GM19239 (cell line): ENCODE results near the gene CENPN.

Experiments
- DNase-seq: peaks from one replicate; pipeline ENCODE4 v3.0.0; 2011; ENCODE audit warnings: low spot score; ENCODE audit not compliant: insufficient read length
- FAIRE-seq: peaks from 2 replicates; lab custom pipeline; 2011; peaks lifted over from hg19 to GRCh38; lab: Jason Lieb, UNC

CENPN gene

DNA sequence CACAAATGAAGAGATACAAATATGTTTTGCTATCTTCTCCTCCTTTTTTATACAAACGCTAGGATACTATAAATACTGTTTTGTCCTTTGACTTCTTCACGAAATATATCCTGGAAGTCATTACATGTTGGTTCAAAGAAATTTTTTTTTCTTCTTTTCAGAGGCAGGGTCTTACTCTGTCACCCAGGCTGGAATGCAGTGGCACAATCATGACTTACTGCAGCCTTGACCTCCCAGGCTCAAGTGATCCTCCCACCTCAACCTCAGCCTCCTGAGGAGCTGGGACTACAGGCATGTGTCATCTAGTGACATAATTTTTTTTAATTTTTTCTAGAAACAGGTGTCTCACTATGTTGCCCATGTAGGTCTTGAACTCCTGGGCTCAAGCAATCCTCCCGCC lies 16.4 kb upstream of the CENPN start:
- no peak for DNase-seq
- no peak for FAIRE-seq

DNA sequence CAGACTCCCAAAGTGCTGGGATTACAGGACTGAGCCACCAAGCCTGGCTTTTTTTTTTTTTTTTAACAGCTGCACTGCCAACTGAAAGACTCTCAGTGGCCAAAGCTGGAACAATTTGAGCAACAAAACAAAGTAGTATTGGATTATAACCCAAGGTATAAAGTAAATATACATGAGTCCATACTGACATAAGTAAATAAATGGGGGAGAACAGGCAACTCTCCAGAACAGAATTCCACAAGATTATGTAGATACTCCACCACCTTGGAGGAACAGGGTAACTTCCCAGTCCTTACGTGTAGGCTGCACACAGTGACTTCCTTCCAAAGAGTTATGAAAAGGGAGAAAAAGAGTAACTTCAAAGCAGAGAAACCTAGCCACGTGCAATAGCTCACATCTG lies 16.0 kb upstream of the CENPN start:
- DNase-seq, result no peak
- no peak for FAIRE-seq

- DNase-seq (no peak), FAIRE-seq (no peak)
Observed at GRCh38 chr16:80991792-80992430, 15.1 kb upstream of the CENPN start.

- FAIRE-seq (no peak), DNase-seq (no peak)
Observed at GRCh38 chr16:80992676-80993293, 14.2 kb upstream of the CENPN start.

- DNase-seq, result no peak
- FAIRE-seq, result no peak
Observed at GRCh38 chr16:80993307-80993706, 13.7 kb upstream of the CENPN start.

GRCh38 chr16:80993834-80994233 lies 13.2 kb upstream of the CENPN start:
- FAIRE-seq (no peak), DNase-seq (no peak)

- DNase-seq (no peak), FAIRE-seq (no peak)
Observed at GRCh38 chr16:80994451-80994850, 12.6 kb upstream of the CENPN start.

DNA sequence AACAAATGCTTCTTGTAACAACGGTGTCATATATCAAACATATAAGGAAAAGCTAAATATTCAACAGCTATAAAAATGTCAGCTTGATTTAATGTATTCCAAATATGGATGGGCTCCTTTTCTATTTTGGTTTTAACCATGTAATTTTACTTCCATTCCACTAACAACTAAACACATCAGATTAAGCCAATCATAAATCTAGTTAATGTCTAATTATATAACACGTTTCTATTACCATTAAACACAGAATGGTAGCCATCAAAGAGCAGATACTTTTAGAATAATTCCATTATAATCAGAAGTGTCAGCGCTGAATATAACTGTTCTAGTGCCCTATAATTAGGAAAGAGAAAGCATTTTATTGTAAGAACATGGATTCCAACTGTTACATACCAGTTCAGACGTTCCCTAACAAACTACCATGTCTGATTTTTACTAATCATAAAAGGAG lies 10.3 kb upstream of the CENPN start:
- FAIRE-seq (peak; percentile 4), DNase-seq (no peak)

- FAIRE-seq (peak; percentile 89), DNase-seq (peak; percentile 8)
Observed at GRCh38 chr16:80997139-80997798, 9.7 kb upstream of the CENPN start.

DNA sequence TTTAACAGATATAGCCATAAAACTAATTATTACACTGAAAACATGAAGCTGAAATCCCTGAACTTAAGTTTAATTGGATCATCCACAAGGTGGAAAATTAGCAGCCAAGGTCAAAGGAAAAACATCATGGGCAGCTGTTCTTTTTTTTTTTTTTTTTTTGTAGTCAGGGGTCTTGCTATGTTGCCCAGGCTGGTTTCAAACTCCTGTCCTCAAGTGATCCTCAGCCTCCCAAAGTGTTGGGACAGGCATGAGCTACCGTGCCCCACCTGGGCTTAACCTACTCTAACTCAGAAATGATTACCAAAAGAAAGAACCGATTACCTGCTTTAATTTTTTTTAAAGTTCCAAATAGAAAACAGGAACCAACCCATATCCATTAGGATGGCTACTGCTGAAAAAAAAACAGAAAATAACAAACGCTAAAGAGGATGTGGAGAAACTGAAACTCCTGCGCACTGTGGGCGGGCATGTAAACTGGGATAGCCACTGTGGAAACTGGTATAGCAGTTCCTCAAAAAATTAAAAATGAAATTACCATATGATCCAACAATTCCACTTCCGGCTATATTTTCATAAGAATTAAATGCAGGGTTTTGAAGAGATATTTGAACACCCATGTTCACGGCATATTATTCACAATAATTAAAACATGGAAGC lies 8.9 kb upstream of the CENPN start:
- FAIRE-seq (no peak), DNase-seq (no peak)

- FAIRE-seq, result no peak
Observed at GRCh38 chr16:81000873-81001272, 6.1 kb upstream of the CENPN start.

DNA sequence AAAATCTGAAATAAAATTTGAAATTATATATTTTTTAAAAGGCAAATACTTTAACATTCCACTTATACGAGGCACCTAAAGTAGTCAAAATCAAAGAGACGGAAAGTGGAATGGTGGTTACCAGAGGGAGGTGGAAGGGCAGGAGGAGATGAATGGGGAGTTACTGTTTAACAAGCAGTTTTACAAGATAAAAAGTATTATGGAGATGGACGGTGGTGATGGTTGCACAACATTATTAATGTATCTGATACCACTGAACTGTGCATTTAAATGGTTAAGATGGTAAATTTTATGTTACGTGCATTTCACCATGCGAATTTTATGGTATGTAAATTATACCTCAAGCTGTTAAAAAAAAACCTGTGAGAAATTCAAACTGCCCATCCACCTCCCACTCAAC lies 5.7 kb upstream of the CENPN start:
- DNase-seq (no peak), FAIRE-seq (no peak)

More at GRCh38 chr16:81000873-81001272, 6.1 kb upstream of the CENPN start:
- no peak for DNase-seq

GRCh38 chr16:81003064-81003463 lies 4.0 kb upstream of the CENPN start:
- DNase-seq (no peak), FAIRE-seq (no peak)

DNA sequence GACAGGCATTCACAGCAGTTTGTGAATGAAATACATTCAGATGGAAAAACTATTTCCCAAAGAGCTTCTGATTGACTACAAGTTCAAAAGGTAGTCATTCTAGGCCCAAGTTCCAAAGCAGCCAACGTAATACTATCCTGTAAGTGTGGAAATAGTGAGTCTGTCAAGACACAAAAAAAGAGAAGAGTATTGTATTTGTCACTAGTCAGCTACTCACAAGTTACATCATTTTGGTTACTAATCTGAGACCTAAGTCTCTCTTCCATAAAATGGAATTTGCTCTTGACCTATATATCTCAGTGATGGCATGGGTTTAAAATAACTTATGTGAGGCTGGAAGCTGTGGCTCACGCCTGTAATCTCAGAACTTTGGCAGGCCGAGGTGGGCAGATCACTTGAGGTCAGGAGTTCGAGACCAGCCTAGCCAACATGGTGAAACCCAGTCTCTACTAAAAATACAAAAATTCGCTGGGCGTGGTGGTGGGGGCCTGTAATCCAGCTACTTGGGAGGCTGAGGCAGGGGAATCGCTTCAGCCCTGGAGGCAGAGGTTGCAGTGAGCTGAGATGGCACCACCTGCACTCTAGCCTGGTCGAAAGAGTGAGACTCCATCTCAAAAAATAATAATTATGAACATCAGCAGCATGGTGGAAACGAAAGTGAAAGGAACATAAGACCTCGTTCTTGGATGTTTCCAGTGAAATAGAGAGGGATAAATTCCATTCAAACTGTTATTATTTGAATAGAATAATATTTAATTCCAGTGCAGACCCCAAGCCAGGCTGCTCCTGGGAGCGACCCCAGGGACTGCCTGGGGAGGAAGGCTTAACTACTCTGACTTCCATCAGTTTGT lies 3.2 kb upstream of the CENPN start:
- FAIRE-seq (no peak), DNase-seq (no peak)

- peak; percentile 23 for FAIRE-seq
- DNase-seq, result no peak
Observed at GRCh38 chr16:81004646-81005353, 2.2 kb upstream of the CENPN start.

- no peak for DNase-seq
Observed at GRCh38 chr16:81005610-81006161, 1.3 kb upstream of the CENPN start.

GRCh38 chr16:81006211-81006812 lies 702 bp upstream of the CENPN start:
- no peak for DNase-seq

More at GRCh38 chr16:81005610-81006161, 1.3 kb upstream of the CENPN start:
- FAIRE-seq, result no peak

DNA sequence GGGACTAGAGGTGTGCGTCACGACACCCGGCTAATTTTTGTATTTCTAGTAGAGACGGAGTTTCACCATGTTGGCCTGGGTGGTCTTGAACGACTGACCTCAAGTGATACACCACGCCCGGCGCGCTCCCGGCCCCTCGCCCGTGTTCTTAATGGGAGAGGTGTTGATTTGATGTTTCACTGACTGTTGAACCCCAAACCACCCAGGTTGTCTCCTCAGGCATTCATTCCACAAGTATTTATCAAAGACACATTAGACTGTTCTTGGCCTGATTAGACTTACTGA lies 1.4 kb downstream of the CENPN start:
- FAIRE-seq (no peak), DNase-seq (no peak)

More at GRCh38 chr16:81006211-81006812, 702 bp upstream of the CENPN start:
- no peak for FAIRE-seq

DNA sequence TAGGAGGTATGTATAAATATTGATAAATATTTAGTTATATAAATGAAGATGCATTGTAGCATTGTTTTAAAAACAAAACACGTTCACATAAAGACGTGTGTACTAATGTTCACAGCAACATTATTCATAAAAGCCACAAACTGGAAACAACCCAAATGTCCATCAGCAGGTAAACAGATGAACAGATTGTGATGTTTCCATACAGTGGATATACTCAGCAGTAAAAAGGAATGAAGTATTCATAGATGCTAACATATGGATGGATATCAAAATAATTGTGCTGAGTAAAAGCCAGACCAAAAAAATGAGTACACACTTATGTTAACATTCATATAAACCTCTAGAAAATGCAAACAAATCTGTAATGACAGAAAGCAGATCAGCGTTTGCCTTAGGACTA lies 6.0 kb downstream of the CENPN start:
- FAIRE-seq (no peak), DNase-seq (no peak)
